GM21390 (cell line): ENCODE measurements around the gene KLHDC3.
"Not testable (repeated sequence)": the region's sequence is repeated elsewhere in the genome, so short reads cannot be mapped to it uniquely, and the experiment has no call there.

ENCODE experiments used
- ATAC-seq: cut with Tn5 transposase; IDR thresholded peaks from one replicate; pipeline ENCODE4 v1.9.1; 2021; ENCODE audit not compliant: unreplicated experiment

The KLHDC3 gene

GRCh38 chr6:43021270-43022047 lies 7.4 kb downstream of the KLHDC3 start, which contains the start of gene RRP36:
Gene RRP36, plus strand, starts transcription at chr6:43021623. Its CDS starts 32 bp downstream, at chr6:43021655.
- peak; percentile 82 for ATAC-seq

GRCh38 chr6:43024436-43024835 lies 10.4 kb downstream of the KLHDC3 start:
- ATAC-seq = no peak

GRCh38 chr6:43026365-43026764 lies 12.3 kb downstream of the KLHDC3 start:
- no peak for ATAC-seq

GRCh38 chr6:43029120-43029519 lies 15.1 kb downstream of the KLHDC3 start:
- no peak for ATAC-seq

- no peak for ATAC-seq
These were observed 18.3 kb downstream of the KLHDC3 start for GRCh38 chr6:43032326-43032725.

GRCh38 chr6:43033496-43034189 lies 19.6 kb downstream of the KLHDC3 start:
- no peak for ATAC-seq

GRCh38 chr6:43034190-43034525 lies 20.1 kb downstream of the KLHDC3 start:
- no peak for ATAC-seq

GRCh38 chr6:43035495-43036194 lies 21.6 kb downstream of the KLHDC3 start:
- ATAC-seq = no peak

- no peak for ATAC-seq
These were observed 22.7 kb downstream of the KLHDC3 start for GRCh38 chr6:43036712-43037111.

GRCh38 chr6:43037197-43037596 lies 23.1 kb downstream of the KLHDC3 start:
- no peak for ATAC-seq

GRCh38 chr6:43037706-43038105 lies 23.7 kb downstream of the KLHDC3 start:
- no peak for ATAC-seq

- ATAC-seq = no peak
These were observed 24.7 kb downstream of the KLHDC3 start for GRCh38 chr6:43038727-43039126.

GRCh38 chr6:43040542-43041257 lies 26.7 kb downstream of the KLHDC3 start:
- no peak for ATAC-seq

- ATAC-seq = not testable (repeated sequence)
These were observed 27.4 kb downstream of the KLHDC3 start for GRCh38 chr6:43041475-43041874.

GRCh38 chr6:43043310-43043709 lies 29.3 kb downstream of the KLHDC3 start:
- ATAC-seq = no peak

- no peak for ATAC-seq
These were observed 31.4 kb downstream of the KLHDC3 start for GRCh38 chr6:43045371-43045930.

GRCh38 chr6:43047998-43048397 lies 33.9 kb downstream of the KLHDC3 start:
- ATAC-seq = no peak

GRCh38 chr6:43050981-43051380 lies 36.9 kb downstream of the KLHDC3 start:
- no peak for ATAC-seq

GRCh38 chr6:43052225-43052841 lies 38.3 kb downstream of the KLHDC3 start:
- no peak for ATAC-seq

GRCh38 chr6:43052842-43053544 lies 38.9 kb downstream of the KLHDC3 start:
- ATAC-seq = peak; percentile 22
